Hematopoietic multipotent progenitor cell treated with erythropoietin and hydrocortisone succinate and interleukin-3 and kit ligand, for 6 days (in vitro differentiated cells): ENCODE data around the gene PSMB5.

Experiments used
- DNase-seq: peaks from one replicate; pipeline ENCODE4 v3.0.0-alpha.2; 2015

PSMB5 gene

DNA sequence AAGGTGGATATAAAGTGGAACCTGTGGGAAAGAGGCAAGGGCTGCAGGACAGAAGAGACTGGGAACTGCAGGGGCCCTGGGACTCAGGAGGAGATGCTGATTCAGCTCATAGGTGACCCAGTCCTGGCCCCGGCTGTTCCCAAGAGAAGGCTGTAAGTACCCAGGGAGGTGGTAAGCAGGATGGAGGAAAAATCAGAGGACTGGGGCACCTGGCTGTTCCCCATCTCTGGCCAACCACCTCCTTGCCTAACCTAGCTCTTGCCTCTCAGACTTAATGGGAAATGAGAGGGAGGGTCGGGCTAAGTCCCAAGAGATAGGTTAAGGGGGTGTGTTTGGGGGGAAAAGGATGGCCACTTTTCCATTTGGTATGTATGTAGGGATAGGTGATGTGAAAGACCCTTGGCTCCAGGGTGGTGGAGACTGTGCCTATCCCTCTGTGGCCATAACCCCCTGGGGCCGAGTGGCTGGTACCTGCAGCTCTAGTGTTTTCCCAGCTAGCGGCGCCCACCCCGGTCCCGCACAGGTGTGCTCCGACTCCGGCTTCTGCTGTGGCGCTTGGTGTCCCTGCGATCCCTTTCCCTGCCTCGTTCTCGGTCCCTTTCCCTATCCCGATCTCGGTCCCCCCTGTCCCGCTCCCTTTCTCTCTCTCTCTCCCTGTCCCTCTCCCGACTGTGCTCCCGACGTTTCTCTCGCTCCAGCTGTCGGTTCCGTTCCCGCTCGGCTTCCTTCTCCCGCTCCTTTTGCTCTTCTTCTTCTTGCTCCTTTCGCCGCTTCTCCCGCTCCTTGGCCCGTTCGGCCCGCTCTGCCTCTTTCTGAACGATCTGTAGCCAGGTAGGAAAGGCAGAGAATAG lies 24.2 kb upstream of the PSMB5 start:
- DNase-seq: no peak

DNA sequence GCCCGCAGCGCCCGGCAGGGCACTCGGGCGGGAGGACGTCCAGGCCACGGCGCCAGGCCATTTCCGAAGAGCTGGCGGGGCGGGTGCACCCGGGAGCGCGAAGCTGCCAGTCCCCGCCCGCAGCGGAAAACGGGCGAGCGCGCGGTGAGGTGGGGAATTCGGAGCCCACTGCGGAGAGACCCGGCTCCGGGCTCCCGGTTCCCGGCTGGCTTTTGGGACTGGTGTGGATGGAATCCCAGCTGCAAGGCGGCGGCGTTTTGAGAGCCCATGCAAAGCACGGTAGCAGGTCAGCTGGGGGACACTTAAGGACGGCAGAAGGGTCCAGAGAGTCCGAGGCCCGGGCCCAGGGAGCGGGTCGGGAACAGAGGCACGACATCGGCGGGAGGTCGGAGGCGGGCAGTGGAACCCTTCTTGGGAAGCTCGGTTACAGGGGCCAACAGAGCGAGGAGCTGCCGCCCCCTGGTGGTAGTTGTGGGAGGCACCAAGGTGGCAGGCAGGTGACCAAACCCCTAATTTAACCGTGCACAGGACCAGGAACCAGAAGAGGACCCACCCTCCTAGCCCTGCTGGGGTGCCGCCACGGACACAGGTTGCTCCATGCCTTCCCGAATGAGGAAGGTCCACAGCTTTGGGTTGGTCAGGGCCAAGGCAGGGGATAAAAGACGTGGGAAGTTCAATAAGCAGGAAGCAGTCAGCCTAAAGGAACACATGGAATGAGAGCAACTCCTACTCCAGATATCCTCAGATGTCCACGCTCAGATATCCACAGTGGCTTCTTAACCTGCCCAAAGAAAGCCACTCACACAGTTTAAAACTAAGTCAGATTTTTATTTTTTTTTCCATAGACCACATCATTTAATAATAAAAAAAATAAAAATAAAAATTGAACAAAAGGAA lies 23.3 kb upstream of the PSMB5 start:
- DNase-seq: peak; percentile 92

DNA sequence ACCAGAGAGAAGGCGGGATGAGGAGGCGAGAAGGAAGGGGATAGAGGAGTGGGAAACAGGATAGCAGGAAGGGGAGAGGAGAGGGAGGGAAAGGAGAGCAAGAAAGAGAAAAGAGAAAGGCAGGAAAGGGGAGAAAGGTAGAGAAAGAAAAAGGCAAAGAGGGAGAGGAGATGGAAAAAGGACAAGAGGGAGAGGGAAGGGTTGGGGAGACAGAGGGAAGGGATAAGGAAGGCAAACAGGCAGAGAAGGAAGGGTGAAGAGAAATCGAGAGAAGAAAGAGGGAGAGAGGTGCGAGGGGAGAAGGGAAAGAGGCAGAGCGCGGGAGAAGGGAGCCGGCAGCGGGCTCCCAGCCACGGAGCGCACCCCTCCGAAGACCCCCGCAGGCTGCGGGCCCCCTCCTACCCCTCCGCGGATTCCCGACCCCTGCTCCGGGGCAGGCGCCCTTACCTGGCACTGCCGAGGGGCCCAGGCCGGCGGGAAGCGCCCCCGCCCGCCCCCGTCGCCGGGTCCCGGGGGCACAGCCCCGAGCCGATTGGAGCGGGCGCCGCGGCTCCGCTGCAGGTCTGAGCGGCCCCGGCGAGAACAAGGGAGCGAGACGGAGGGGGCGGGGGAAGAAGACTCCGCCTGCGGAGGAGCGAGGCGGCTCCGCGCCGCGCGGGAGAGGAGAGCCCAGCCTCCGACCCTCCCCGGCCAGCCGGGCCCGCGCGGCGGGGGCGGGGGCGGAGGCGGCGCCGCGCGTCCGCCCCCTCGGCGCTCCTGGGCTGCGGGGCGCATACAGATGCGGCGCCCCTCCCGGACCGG lies 22.5 kb upstream of the PSMB5 start, which contains the start of gene CDH24:
CDH24 (minus strand) TSS at position 565 of the 801 bp plus-strand sequence. CDS start 1,787 bp downstream, outside the sequence.
- DNase-seq: peak; percentile 90

DNA sequence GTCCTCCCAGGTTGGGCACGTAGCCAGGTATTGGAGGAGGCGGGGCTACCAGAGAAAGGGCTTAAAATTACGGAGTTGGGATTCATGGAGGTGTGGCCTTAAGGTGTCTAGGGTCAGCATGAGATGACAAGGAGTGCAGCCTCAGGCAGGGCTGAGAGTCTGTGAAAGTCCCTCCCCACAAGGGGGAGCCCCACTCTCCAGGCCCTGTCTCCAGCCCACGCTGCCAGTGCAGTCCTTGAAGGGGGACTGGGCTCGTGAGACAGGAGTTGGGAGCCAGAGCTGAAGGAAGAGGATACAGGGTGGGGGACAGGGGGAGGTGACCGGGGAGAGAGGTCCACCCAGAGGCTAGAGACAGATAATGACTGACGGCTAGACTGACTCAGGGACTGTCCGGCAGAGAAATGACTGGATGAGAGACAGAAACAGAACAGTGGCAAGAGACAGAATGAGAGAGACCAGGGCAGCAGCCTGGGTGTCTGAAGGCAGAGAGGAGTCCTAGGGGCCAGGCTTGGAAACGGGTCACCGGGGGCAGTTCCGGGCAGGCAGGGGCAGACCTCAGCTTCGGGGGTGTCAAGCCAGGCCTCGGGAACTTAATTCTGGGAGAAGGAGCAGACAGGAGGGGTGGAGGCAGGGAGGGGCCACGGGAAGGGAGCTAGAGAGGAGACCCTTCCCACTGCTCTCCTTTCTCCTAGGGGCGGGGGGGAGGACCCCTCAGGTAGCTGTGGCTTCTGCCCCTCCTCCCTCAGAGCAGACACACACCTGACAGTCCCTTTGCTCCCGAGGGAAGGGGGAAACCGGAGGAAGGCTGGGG lies 21.6 kb upstream of the PSMB5 start:
- peak; percentile 91 for DNase-seq

DNA sequence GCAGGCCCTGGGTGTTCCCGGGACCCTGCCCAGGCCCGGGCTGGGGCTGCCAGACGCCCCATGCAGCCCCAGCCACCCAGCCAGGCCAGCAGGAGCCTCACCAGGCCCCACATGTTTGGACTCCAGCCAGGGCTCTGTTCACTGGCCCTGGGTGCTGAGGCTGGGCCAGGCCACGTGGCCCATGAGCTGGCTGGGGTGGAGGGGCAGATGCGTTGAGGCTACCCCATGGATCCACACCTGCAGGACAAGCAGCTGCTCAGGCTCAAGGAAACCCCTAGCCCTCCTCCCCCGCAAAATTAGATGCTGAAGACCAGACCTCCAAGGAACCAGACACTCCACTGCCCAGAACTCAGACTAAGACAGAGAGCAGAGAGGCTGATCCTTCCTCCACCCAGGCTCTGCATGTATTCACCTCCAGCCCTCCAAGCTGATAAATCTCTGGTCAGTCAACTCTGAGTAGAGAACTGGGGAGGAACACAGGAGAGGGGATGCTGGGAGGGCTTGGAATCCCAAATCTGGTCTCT lies 21.0 kb upstream of the PSMB5 start:
- no peak for DNase-seq

DNA sequence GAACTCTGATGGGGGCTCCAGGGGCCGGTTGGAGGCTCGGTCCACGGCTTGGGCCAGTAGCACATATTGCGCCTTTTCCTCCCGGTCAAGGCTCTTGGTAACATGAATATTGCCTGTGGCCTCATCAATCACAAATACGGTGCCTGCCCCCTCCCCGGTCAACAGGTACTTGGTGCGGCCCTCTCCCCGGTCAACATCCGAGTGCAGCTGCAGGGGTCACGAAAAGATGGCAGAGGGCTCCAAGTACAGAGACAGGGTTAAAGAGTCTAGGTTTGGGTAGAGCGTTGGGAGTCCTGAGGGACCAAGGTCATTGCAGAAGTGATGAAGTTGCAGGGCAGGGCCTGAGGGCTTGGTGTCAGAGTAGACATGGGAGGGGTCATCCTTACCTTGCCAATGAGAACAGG lies 20.4 kb upstream of the PSMB5 start:
- no peak for DNase-seq

DNA sequence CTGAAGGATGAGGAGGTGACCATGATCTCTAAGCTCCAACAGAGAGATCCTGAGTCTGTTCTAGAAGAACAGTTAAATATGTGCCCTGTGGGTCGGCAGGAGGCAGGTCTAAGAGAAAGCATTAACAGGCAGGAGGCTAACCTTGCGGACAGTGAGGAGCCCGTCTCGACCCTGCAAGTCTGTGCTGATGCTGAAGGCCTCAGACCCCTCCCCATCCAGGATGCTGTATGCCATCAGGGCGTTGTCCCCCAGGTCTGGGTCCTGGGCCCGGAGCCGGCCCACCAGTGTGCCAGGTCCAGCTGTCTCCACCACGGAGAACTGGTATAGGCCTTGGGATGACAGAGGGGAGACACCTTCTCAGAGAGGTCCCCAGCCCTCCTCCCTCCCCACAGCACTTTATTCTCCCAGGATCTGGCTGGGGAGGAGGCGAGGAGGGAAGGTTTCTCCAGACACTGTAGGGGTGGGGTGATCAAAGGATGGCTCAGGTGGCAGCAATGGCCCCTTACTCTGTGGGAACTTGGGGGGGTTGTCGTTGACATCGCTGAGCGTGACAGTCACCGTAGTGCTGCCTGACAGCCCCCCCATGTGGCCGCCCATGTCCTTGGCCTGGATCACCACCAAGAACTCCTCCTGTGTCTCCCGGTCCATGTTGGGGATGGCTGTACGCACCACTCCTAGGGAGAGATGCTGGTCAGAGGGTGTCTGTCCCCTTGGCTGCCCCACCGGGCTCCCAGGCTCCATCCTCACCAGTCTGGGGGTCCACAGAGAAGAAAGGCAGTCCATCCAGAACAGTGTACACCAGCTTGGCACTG lies 19.5 kb upstream of the PSMB5 start:
- peak; percentile 65 for DNase-seq

DNA sequence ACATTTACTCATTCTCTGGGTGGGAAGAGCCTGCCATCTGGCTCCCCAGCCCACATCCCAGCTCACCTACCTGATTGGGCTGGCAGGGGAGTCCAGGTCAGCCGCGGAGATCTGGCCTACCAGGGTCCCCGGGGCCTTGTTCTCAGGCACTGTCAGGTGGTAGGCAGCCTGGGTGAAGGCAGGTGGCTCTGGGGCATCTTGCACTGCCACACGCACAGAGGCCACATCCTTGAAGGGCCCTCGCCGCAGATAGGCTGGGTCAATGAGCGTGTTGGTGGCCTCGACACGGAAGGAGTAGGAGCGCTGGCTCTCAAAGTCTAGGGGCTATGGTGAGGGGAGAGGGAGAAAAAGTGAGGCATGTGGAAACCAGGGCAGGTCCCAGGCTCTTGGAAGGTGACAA lies 18.7 kb upstream of the PSMB5 start:
- no peak for DNase-seq

DNA sequence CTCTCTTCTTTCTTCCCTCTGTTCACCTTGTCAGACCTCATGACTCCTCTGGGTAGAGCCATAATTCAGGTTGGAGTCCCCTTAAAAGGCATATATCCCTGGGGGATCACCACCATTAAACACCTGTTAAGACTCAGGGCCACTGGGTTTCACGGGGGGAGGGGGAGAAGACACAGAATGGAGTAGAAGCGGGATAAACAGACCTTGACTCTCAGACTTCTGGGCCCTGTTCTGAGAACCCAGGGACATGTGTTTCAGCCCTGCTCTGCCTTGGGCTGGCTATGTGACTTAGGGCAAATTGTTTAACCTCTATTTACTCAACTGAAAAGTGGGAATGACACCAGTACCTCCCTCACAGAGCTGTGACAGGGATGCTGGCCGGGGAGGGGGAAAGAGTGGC lies 18.0 kb upstream of the PSMB5 start:
- DNase-seq: no peak

DNA sequence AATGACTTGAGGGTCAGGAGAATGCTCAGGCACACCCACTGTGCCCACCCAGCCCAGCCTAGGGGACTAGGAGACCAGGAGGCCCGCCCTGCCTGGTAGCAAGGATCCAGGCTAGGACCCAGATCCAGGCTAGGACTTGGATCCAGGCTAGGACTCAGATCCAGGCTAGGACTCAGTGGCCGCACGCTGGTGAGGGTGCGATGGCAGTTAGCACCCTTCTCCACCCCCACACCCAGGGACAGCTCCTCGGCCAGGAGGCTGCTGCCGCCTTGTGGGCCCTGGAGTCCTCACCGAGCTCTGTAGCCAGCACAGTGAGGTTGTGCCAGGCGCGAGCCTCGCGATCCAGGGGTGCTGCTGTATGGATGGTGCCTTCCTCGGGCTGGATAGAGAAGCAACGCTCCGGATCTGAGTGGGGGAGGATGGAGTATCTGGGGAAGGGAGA lies 17.5 kb upstream of the PSMB5 start:
- DNase-seq: no peak

DNA sequence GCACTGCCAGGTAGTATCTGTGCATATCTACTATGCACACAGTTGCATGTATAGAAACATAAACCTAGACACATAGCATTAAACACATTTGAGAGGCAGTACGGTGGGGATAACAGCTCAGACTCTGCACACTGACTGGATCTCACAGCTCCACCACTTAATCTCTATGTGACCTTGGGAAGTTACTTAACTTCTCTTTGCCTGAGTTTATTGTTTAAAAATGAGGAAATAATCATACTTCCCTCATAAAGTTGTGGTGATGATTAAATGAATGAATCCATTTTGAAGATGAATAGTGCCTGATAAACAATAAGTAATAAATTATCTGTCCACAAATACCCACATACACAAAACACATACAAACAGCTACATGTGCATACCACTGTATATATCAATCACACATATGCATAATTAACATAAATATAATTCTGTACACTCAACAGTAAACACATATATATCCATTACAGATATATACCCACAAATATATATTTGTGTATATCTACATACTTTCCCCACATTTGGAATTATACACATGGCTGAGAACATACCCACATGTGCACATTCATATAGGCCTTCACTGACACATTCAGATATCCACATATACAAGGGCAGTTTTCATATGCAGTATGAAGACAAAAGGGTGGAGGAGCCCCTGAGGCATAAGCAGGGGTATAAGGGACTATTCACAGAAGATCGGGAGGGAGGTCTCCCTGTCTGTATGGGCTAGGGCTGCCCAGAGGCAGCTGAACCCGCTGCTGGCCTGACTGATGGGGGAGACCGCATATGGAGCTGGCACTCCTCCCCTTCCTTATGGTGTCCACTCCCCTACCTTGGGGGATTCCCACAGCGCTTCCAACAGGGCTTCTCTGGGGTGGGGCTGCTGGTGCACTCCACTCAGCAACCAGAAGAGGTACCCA lies 16.7 kb upstream of the PSMB5 start:
- no peak for DNase-seq

DNA sequence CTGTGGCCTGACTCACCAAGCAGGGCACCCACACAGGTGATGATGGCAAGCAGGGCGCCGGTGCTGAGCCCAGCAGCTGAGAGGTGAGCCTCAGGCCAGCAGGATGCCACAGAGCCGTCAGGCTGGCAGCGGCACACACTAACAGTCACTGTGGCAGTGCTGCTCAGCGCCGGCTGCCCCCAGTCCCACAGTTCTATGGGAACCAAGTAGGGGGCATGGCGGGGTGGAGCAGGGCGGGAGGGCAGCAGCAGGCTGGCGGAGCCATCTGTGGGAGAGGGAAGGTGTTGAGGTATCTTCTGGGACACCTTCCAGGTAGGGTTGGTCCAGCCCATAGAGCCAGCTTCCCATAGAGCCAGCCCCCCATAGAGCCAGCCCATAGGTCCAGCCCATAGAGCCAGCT lies 14.3 kb upstream of the PSMB5 start:
- no peak for DNase-seq

DNA sequence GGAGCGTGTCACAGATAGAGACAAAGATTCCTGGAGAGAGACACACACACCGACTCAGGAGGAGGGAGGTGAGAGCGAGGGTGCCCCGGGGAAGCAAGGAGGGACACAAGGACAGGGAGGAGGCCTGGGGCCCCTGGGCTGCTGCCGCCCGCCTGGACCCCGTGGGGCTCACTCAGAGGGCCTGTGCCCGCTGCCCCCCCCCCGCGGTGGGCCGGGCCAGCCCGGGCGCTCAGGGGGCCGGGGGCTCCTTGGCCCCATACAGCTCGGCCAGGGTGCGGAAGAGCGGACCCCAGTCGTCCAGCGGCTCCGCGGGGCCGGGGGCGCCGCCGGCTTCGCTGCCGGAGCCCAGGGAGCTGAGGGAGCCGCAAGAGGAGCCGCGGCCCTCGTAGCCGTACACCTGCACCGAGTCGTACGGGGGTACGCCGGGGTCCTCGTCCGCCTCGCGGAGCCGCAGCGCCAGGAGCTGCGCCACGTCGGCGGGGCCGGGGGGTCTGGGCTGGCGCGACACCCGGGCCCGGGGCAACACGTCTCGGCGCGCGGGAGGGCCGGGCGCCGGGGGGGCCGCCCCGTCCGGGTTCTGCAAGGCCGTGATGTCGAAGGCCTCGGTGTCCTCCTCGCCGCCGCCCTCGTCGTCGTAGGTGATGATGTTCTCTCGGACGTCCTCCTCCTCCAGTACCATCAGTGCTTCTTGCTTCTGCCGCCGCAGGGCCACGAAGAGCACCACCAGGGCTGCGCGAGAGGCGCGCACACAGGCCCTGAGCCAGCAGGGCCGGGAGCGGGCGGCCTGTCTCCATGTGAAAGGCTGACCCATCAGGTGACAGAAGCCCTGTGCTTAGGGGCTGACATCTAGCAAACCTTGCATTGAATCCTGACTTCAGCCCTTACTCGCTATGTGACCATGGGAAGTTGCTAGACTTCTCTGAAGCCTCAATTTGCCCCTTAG lies 13.3 kb upstream of the PSMB5 start:
- DNase-seq: no peak

DNA sequence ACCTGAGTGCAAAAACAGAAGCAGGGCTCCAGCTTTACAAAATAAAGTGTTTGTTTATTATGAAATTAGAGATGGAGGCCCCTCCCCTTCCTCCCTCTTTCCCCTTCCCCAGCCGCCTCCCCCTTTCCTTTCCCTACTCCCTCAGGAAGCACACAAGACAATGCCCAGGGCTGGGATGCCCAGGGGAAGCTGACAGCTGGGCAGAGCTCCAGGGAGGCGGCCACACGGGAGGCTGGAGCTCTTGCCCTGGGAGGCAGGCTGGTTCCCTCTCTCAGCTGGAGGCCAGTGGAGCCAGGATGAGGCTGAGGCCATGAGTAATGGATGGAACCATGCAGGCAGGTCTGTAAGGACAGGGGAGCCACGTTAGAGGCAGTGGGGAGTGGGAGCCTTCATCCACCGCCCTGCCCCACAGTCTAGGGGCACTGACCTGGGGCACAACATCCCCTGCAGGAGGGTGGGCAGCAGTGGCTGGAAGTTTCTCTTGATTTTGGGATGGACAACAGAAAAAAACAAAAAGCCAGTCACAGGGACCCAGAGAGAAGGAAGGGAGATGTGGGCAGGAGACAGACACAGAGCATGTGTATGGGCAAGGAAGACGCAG lies 12.4 kb upstream of the PSMB5 start:
- no peak for DNase-seq

DNA sequence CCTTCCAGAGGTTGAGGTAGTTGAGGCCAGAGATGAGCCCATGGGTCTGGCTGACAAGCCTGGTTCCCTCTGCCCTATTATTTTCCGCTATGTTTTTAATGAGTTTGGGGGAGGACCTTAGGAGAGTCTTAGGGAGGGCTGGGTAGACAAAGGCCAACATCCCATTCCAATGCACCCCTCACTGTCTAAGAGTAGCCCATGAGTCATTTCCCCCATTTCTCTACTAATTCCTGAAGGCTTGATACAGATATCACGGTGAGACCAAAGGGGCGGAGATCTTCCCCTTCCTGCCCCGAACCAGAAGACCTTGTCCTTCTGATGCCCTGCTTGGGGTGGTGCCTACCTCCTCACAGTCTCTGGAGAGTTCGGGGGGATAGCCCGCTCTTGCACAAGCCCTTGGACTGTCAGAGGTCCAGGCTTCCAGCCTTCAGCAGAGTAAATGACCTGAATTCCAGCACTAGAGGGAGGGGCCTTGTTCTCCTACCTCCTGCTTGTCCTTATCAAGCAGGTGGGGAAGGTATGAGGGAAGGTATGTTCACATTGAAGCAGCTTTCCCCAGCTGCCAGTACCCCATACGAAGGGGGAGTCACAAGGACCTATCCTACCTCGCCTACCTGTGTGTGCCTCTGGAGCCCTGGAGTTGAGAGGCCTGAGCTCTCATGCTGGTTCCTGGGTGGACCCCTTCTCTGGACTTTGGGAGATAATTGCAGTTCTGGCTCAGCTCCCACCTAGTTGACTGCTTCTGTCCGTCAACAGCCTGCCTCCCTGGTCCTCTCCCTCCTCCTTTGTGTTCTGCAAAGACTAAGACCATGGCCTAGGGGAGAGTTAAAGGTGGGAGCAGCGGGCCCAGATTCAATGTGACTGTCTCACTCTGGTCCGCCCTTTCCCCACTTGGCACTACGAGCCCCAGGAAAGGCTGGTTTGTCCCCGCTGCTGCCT lies 11.0 kb upstream of the PSMB5 start:
- no peak for DNase-seq

DNA sequence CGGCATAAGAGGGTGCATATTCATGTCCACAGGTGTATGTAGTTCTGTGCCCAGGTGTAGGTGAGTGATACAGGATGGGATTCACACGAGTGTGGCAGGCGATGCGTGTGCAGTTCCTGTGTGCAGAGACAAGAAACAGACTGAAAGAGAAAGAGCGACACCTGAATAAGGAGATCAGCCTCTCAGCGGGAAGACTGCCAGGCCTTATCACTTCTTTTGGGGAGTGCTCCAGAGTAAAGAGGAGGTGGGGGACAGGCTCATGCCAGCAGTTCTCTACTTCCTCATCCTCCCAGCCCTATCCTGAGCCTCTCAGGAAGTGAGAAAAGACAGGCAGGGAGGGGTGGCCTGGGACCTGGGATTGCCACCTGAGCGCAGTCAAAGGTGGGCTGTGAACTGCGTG lies 10.1 kb upstream of the PSMB5 start:
- DNase-seq: peak; percentile 49

DNA sequence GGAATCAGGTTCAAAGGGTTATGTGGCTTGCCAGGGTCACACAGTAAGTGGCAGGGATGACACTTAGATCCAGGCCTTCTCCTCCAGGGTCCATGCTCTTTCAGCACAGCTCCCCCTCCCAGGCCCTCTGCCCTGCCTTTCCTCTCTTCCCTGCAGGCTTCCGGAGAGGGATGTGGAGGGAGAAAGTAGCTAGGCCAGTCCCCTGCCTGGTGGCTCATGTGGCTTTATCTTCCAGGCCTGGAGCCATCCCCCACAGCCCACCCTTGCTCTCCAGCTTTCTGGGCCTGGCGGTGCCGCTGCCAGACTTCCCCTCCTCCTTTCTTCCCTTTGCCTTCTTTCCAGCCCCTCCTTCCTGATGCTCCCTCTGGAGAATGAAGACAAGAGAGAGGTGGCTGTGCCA lies 9.1 kb upstream of the PSMB5 start:
- DNase-seq: no peak
